ENCODE results near the gene ASXL3.

The ASXL3 gene

GRCh38 chr18:33605250-33605649 lies 27.2 kb downstream of the ASXL3 start:
- Mint-ChIP-seq H3K27ac (no peak overlapping the region), H3K27me3 (no peaks in the 10 kb centered on the region), H3K4me1 (no peaks in the 10 kb centered on the region), H3K9me3 (peaks cover 3% of the 10 kb centered on the region), H3K4me3 (no peak overlapping the region), H3K36me3 (no peaks in the 10 kb centered on the region)
- ATAC-seq = no peak

GRCh38 chr18:33606621-33607020 lies 28.6 kb downstream of the ASXL3 start:
- Mint-ChIP-seq H3K9me3 (peaks cover 3% of the 10 kb centered on the region), H3K36me3 (no peaks in the 10 kb centered on the region), H3K27me3 (no peaks in the 10 kb centered on the region), H3K4me1 (no peaks in the 10 kb centered on the region), H3K27ac (no peak overlapping the region), H3K4me3 (no peak overlapping the region)
- ATAC-seq = no peak

- Mint-ChIP-seq H3K4me3 (no peak overlapping the region), H3K4me1 (no peaks in the 10 kb centered on the region), H3K27me3 (no peaks in the 10 kb centered on the region), H3K9me3 (no peaks in the 10 kb centered on the region), H3K36me3 (no peaks in the 10 kb centered on the region), H3K27ac (no peak overlapping the region)
- ATAC-seq = no peak
These were observed 33.6 kb downstream of the ASXL3 start for GRCh38 chr18:33611525-33612135.

- H3K4me1 Mint-ChIP-seq = no peaks in the 10 kb centered on the region
- no peak overlapping the region for H3K27ac Mint-ChIP-seq
- H3K36me3 Mint-ChIP-seq = no peaks in the 10 kb centered on the region
- no peaks in the 10 kb centered on the region for H3K9me3 Mint-ChIP-seq
- H3K4me3 Mint-ChIP-seq = no peak overlapping the region
- no peak for ATAC-seq
- no peaks in the 10 kb centered on the region for H3K27me3 Mint-ChIP-seq
These were observed 34.6 kb downstream of the ASXL3 start for GRCh38 chr18:33612632-33613031.

GRCh38 chr18:33616556-33616955 lies 38.5 kb downstream of the ASXL3 start:
- H3K9me3 Mint-ChIP-seq = no peaks in the 10 kb centered on the region
- H3K4me3 Mint-ChIP-seq = no peak overlapping the region
- no peaks in the 10 kb centered on the region for H3K27me3 Mint-ChIP-seq
- no peak for ATAC-seq
- H3K4me1 Mint-ChIP-seq = no peaks in the 10 kb centered on the region
- no peaks in the 10 kb centered on the region for H3K36me3 Mint-ChIP-seq
- no peak overlapping the region for H3K27ac Mint-ChIP-seq

GRCh38 chr18:33627114-33627513 lies 49.1 kb downstream of the ASXL3 start:
- Mint-ChIP-seq H3K36me3 (no peaks in the 10 kb centered on the region), H3K4me1 (no peaks in the 10 kb centered on the region), H3K4me3 (no peak overlapping the region), H3K27me3 (no peaks in the 10 kb centered on the region), H3K9me3 (no peaks in the 10 kb centered on the region), H3K27ac (no peak overlapping the region)
- ATAC-seq = no peak

- Mint-ChIP-seq H3K9me3 (peaks cover 2% of the 10 kb centered on the region), H3K27me3 (no peaks in the 10 kb centered on the region), H3K27ac (no peak overlapping the region), H3K36me3 (no peaks in the 10 kb centered on the region), H3K4me3 (no peak overlapping the region), H3K4me1 (no peaks in the 10 kb centered on the region)
- no peak for ATAC-seq
These were observed 52.5 kb downstream of the ASXL3 start for GRCh38 chr18:33630476-33630875.

- H3K4me3 Mint-ChIP-seq = no peak overlapping the region
- H3K4me1 Mint-ChIP-seq = no peaks in the 10 kb centered on the region
- peaks cover 3% of the 10 kb centered on the region for H3K9me3 Mint-ChIP-seq
- H3K27me3 Mint-ChIP-seq = no peaks in the 10 kb centered on the region
- H3K27ac Mint-ChIP-seq = no peak overlapping the region
- no peaks in the 10 kb centered on the region for H3K36me3 Mint-ChIP-seq
- no peak for ATAC-seq
These were observed 63.1 kb downstream of the ASXL3 start for GRCh38 chr18:33641141-33641540.

- no peak overlapping the region for H3K27ac Mint-ChIP-seq
- no peak for ATAC-seq
- no peaks in the 10 kb centered on the region for H3K36me3 Mint-ChIP-seq
- H3K4me3 Mint-ChIP-seq = no peak overlapping the region
- H3K9me3 Mint-ChIP-seq = no peaks in the 10 kb centered on the region
- no peaks in the 10 kb centered on the region for H3K4me1 Mint-ChIP-seq
- H3K27me3 Mint-ChIP-seq = no peaks in the 10 kb centered on the region
These were observed 66.5 kb downstream of the ASXL3 start for GRCh38 chr18:33644494-33644893.

- no peak for ATAC-seq
- H3K4me1 Mint-ChIP-seq = no peaks in the 10 kb centered on the region
- no peak overlapping the region for H3K4me3 Mint-ChIP-seq
- H3K9me3 Mint-ChIP-seq = no peaks in the 10 kb centered on the region
- no peak overlapping the region for H3K27ac Mint-ChIP-seq
- H3K36me3 Mint-ChIP-seq = no peaks in the 10 kb centered on the region
- no peaks in the 10 kb centered on the region for H3K27me3 Mint-ChIP-seq
These were observed 69.3 kb downstream of the ASXL3 start for GRCh38 chr18:33647365-33647764.

GRCh38 chr18:33652635-33653034 lies 74.6 kb downstream of the ASXL3 start:
- ATAC-seq = no peak

GRCh38 chr18:33653231-33653630 lies 75.2 kb downstream of the ASXL3 start:
- no peak for ATAC-seq
- Mint-ChIP-seq H3K9me3 (no peaks in the 10 kb centered on the region), H3K27ac (no peak overlapping the region), H3K36me3 (no peaks in the 10 kb centered on the region), H3K4me1 (no peaks in the 10 kb centered on the region), H3K27me3 (no peaks in the 10 kb centered on the region), H3K4me3 (no peak overlapping the region)

More at GRCh38 chr18:33652635-33653034, 74.6 kb downstream of the ASXL3 start:
- no peaks in the 10 kb centered on the region for H3K36me3 Mint-ChIP-seq
- no peak overlapping the region for H3K4me3 Mint-ChIP-seq
- H3K27me3 Mint-ChIP-seq = no peaks in the 10 kb centered on the region
- H3K9me3 Mint-ChIP-seq = no peaks in the 10 kb centered on the region
- H3K4me1 Mint-ChIP-seq = no peaks in the 10 kb centered on the region
- no peak overlapping the region for H3K27ac Mint-ChIP-seq

- no peak for ATAC-seq
- Mint-ChIP-seq H3K27me3 (no peaks in the 10 kb centered on the region), H3K4me1 (no peaks in the 10 kb centered on the region), H3K9me3 (no peaks in the 10 kb centered on the region), H3K4me3 (no peak overlapping the region), H3K27ac (no peak overlapping the region), H3K36me3 (no peaks in the 10 kb centered on the region)
These were observed 79.0 kb downstream of the ASXL3 start for GRCh38 chr18:33656889-33657448.

- no peak for ATAC-seq
- H3K4me3 Mint-ChIP-seq = no peak overlapping the region
- H3K4me1 Mint-ChIP-seq = no peaks in the 10 kb centered on the region
- no peaks in the 10 kb centered on the region for H3K27me3 Mint-ChIP-seq
- no peak overlapping the region for H3K27ac Mint-ChIP-seq
- H3K9me3 Mint-ChIP-seq = no peaks in the 10 kb centered on the region
- H3K36me3 Mint-ChIP-seq = no peaks in the 10 kb centered on the region
These were observed 82.8 kb downstream of the ASXL3 start for GRCh38 chr18:33660696-33661310.

GRCh38 chr18:33664241-33664874 lies 86.3 kb downstream of the ASXL3 start:
- Mint-ChIP-seq H3K4me1 (no peaks in the 10 kb centered on the region), H3K27me3 (no peaks in the 10 kb centered on the region), H3K4me3 (no peak overlapping the region), H3K27ac (no peak overlapping the region), H3K9me3 (no peaks in the 10 kb centered on the region), H3K36me3 (no peaks in the 10 kb centered on the region)
- no peak for ATAC-seq

GRCh38 chr18:33665187-33665586 lies 87.2 kb downstream of the ASXL3 start:
- Mint-ChIP-seq H3K9me3 (no peaks in the 10 kb centered on the region), H3K4me3 (no peak overlapping the region), H3K36me3 (no peaks in the 10 kb centered on the region), H3K27ac (no peak overlapping the region), H3K27me3 (no peaks in the 10 kb centered on the region), H3K4me1 (no peaks in the 10 kb centered on the region)
- ATAC-seq = no peak

Measured in stimulated activated memory B cell treated with anti-CD40 and anti-IgM and Interleukin-4, amounts not matched to agents 10 μg/mL and 1 μg/mL and 100 μg/mL, for 72 hours (primary cell).